Small intestine (tissue), 7 donors: Measurements from ENCODE around the gene GRIN2D. TPM values are rescaled to one million over a fixed set of nuclear protein-coding genes. Genes with fewer than 3 reads are reported as not detected.
A peak's percentile ranks its signal among the peaks of the same experiment; 100 is the strongest.
"Not testable (repeated sequence)": the region's sequence is repeated elsewhere in the genome, so short reads cannot be mapped to it uniquely, and the experiment has no call there.

Experiments
- DNase-seq, 2 donors: peaks; one replicate each; pipeline versions ENCODE4 v3.0.0 to v3.0.0-alpha.2; 2013
- FAIRE-seq: peaks from 2 replicates; lab custom pipeline; 2012; peaks lifted over from hg19 to GRCh38; lab: Jason Lieb, UNC
- H3K27ac ChIP-seq, 3 donors: one replicate each; pipeline ENCODE4 v1.5.1; 2013; ENCODE audit warnings: low read length in 2 of 3, mild to moderate bottlenecking in 2 of 3, control low read depth in 1 of 3, inconsistent platforms in 1 of 3, low read depth in 1 of 3, moderate library complexity in 1 of 3
- H3K27me3 ChIP-seq, 3 donors: one replicate each; pipeline ENCODE4 v1.6.1; 2013; ENCODE audit warnings: low read length in 3 of 3, inconsistent platforms in 1 of 3; ENCODE audit not compliant: control insufficient read depth in 3 of 3, insufficient read depth in 3 of 3
- H3K36me3 ChIP-seq, 3 donors: one replicate each; pipeline ENCODE4 v1.6.1; 2013; ENCODE audit warnings: low read length in 3 of 3, inconsistent platforms in 1 of 3, low read depth in 1 of 3, mild to moderate bottlenecking in 1 of 3, moderate library complexity in 1 of 3; ENCODE audit not compliant: control insufficient read depth in 3 of 3, insufficient read depth in 2 of 3
- H3K4me1 ChIP-seq, 3 donors: one replicate each; pipeline ENCODE4 v1.6.1; 2013; ENCODE audit warnings: low read length in 2 of 3, inconsistent platforms in 1 of 3, low read depth in 1 of 3, mild to moderate bottlenecking in 1 of 3, moderate library complexity in 1 of 3; ENCODE audit not compliant: control insufficient read depth in 3 of 3, insufficient read depth in 2 of 3
- H3K4me3 ChIP-seq, 3 donors: one replicate each; pipeline ENCODE4 v1.5.1; 2013; ENCODE audit warnings: low read length in 3 of 3, control low read depth in 1 of 3, inconsistent platforms in 1 of 3, low read depth in 1 of 3, mild to moderate bottlenecking in 1 of 3, moderate library complexity in 1 of 3
- H3K9me3 ChIP-seq, 2 donors: one replicate each; pipeline ENCODE4 v1.6.1; 2013; ENCODE audit warnings: low read depth in 1 of 2, low read length in 1 of 2; ENCODE audit not compliant: control insufficient read depth in 2 of 2, insufficient read depth in 1 of 2
- WGBS, 3 donors: extraction: QIAGEN DNeasy Blood & Tissue Kit; methylation state at CpG; one replicate each; pipeline ENCODE4 v1.1.7; 2013; 5-methylcytosine and 5-hydroxymethylcytosine counted together
- polyA plus RNA-seq, 4 donors: library from polyadenylated mRNA; stranded (reverse) in 3 of 4; unstranded in 1 of 4; fragments of 200-250 nt in 3 of 4; fragments of 120-200 nt in 1 of 4; gene quantifications; one replicate each; pipeline versions ENCODE4 v1.2.1 to v1.2.3, GENCODE V29; 2013
- donor health status: healthy with polysubstance abuse.
- donor health status: control.
- donor health status: control.
- donor health status: Bipolar disorder and iron deficiency.
- donor health status: healthy.

Gene GRIN2D
- polyA plus RNA-seq, 4 donors: 0.25 to 0.27 TPM; not detected in 2

DNA sequence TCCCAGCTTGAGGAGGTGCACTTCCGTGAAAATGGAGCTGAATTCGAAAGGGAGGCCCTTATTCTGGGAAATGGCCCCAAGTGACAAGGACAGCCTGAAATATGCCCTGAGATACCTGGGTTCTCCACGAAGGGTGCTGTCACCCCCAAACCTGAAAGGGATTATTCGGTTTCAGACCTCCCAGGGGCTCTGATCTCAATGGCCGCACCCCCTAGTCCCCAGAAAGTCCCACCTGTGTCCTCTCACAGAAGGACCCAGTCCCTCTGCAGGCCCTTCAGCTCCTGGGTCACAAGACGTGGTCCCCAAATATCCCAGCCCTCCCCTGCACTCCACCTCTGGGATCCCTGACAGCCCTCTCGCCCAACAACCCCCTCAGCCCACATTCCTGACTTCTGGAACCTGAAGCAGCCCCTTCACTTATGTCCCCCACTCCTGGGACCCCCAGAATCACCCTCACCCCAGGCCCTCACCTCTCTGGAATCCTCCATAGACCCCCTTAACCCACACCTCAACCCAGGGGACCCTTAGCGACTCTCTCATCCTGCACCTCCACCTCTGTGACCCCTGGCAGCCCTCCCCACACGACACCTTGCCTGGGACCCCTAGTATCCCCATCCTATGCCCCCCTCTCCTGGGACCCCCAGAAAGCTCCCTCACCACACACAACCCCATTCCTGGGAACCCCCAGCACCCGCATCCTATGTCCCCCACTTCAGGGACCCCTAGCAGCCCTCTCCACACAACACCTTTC, 28.7 kb upstream of the GRIN2D start:
- Histone ChIP-seq H3K27ac (peak overlapping the region; percentile 43 to 94 (median 49)), H3K4me3 (peak overlapping the region in 2 of 3 donors; percentile 23 to 67), H3K9me3 (no peaks in the 10 kb centered on the region), H3K4me1 (peaks cover 4 to 33% (median 4%) of the 10 kb centered on the region in 3 donors), H3K27me3 (no peaks in the 10 kb centered on the region), H3K36me3 (peaks cover 0 to 4% (median 0%) of the 10 kb centered on the region in 3 donors)
- no peak for DNase-seq
- no peak for FAIRE-seq
- WGBS, 3 donors: 55 to 64% (median 60%) methylated on average over 10 of the region's 10 CpGs

DNA sequence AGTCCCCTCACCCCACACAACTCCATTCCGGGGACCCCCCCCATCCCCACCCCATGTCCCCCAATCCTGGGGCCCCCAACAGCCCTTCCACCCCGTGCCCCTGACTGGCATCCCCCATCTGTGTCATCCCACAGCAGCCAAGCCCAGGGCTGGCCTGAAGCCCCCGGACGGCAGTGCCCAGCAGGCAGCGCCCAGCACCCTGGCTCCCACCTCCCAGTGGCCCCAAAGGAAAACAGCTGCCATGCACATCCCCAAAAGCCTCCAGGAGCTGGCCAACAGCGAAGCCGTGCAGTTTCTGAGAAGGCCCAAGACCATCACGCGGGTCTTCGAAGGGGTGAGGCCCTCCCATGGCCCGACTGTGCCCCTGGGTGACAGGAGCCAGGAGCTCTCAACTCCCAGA, 27.9 kb upstream of the GRIN2D start:
- no peak overlapping the region for H3K27ac ChIP-seq
- FAIRE-seq: no peak
- no peaks in the 10 kb centered on the region for H3K27me3 ChIP-seq
- peaks cover 4 to 33% (median 4%) of the 10 kb centered on the region in 3 donors for H3K4me1 ChIP-seq
- no peaks in the 10 kb centered on the region for H3K36me3 ChIP-seq
- 93 to 95% (median 94%) methylated on average over 11 of the region's 11 CpGs for WGBS, 3 donors
- DNase-seq: no peak
- H3K4me3 ChIP-seq: no peak overlapping the region
- H3K9me3 ChIP-seq: no peaks in the 10 kb centered on the region

DNA sequence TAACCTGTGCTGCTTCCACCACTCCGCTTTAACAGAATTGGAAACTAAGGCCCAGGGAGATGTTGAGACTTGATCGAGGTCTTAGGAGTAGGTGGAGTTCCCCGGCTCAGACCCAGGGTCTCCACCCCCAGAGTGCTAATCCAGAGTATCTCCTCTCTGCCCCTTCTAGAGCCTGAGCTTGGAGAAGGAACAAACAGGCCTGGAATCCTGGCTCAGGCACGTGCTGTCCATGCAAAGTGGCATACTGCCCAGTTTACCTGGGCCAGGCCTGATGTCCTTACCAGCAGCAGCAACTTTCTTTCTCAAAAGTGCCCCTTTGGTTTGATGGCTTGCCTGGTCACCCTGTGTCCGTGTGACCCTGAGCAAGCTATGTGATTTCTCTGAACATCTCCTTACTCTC, 25.6 kb upstream of the GRIN2D start:
- FAIRE-seq: no peak
- peak in 1 of 2 donors; percentile 45 for DNase-seq
- Histone ChIP-seq H3K27me3 (no peaks in the 10 kb centered on the region), H3K4me3 (no peak overlapping the region), H3K4me1 (peaks cover 4 to 33% (median 4%) of the 10 kb centered on the region in 3 donors), H3K27ac (peak overlapping the region in 1 of 3 donors; percentile 39), H3K9me3 (no peaks in the 10 kb centered on the region), H3K36me3 (no peaks in the 10 kb centered on the region)
- 35 to 63% (median 36%) methylated on average over 5 of the region's 5 CpGs for WGBS, 3 donors

DNA sequence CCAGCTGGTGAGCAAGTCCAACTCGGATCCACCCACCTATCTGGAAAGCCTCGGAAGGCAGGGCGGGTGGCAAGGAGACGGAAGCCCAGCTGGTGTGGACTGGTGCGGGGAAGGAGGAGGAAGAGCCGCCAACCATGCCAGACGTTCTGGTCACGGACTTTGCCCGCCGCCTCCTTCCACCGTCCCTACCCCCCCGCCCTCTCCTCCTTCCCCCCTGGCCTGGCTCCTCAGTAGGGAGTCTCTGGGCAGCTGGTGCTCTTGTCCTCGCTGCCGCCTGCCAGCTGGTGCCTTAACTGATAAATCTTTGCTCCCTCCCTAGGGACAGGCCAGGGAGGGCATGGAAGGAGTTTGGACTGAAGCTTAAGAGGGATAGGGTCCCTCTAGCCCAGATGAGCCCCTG, 24.5 kb upstream of the GRIN2D start:
- Histone ChIP-seq H3K27me3 (no peaks in the 10 kb centered on the region), H3K4me1 (peaks cover 4 to 27% (median 4%) of the 10 kb centered on the region in 3 donors), H3K27ac (peak overlapping the region; percentile 19 to 52 (median 34)), H3K4me3 (no peak overlapping the region), H3K9me3 (no peaks in the 10 kb centered on the region), H3K36me3 (no peaks in the 10 kb centered on the region)
- 30 to 57% (median 44%) methylated on average over 12 to 14 of the region's 14 CpGs for WGBS, 3 donors
- DNase-seq: peak; percentile 85 to 92
- FAIRE-seq: no peak

DNA sequence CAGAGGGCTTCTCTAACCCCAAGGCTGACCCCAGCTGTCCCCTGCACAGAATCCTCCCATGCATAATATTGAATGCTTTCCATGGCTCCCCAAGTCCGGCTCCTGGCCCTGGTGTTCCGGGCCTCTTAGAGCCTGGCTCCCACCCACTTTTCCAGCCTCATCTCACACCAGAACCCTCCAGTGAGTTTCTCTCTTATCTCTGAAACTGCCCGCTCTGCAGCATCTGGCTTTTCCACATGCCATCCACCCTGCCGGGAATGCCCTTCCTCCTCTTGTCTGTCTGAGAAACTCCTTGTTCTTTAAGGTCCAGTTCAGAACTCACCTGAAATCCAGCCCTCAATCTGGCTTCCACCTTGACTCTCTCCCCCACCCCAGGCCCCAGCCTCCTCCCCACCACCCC, 22.5 kb upstream of the GRIN2D start:
- H3K27me3 ChIP-seq: no peaks in the 10 kb centered on the region
- no peak for FAIRE-seq
- H3K36me3 ChIP-seq: no peaks in the 10 kb centered on the region
- WGBS, 3 donors: 77 to 84% (median 84%) methylated on average over 4 of the region's 4 CpGs
- peaks cover 4 to 20% (median 4%) of the 10 kb centered on the region in 3 donors for H3K4me1 ChIP-seq
- no peak for DNase-seq
- no peak overlapping the region for H3K27ac ChIP-seq
- no peak overlapping the region for H3K4me3 ChIP-seq
- H3K9me3 ChIP-seq: no peaks in the 10 kb centered on the region

DNA sequence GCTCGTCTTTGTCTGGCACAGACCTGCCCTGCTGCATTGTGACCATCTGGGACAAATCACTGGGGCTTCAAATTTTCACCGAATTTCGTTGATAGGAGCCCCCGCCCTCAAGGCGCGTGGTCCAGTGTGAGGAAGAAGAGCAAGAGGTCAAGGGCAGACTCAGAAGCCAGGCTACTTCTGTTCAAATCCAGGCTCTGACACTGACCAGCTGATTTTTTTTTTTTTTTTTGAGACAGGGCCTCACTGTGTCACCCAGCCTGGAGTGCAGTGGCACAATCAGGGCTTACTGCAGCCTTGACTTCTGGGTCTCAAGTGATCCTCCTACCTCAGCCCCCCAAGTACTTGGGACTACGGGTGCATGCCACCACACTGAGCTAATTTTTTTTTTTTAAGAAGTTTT, 22.1 kb upstream of the GRIN2D start:
- 68 to 75% (median 73%) methylated on average over 7 of the region's 7 CpGs for WGBS, 3 donors
- no peak for FAIRE-seq

DNA sequence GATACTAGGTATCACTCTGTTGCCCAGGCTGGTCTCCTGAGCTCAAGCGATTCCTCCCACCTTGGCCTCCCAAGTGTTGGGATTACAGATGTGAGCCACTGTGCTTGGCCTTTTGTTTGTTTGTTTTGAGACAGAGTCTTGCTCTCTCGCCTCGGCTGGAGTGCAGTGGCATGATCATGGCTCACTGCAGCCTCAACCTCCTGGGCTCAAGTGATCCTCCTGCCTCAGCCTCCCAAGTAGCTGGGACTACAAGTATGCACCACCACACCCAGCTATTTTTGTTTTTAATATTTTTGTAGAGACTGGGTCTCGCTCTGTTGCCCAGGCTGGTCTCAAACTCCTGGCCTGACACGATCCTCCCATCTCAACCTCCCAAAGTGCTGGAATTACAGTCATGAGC, 21.7 kb upstream of the GRIN2D start:
- not testable (repeated sequence) for H3K36me3 ChIP-seq, H3K27ac ChIP-seq, H3K9me3 ChIP-seq, DNase-seq, H3K4me3 ChIP-seq, H3K27me3 ChIP-seq, FAIRE-seq
- 90 to 94% (median 92%) methylated on average over 5 of the region's 5 CpGs for WGBS, 3 donors
- H3K4me1 ChIP-seq: peaks cover 4 to 20% (median 4%) of the 10 kb centered on the region in 3 donors

More for the DNA sequence above, 22.1 kb upstream of the GRIN2D start:
- Histone ChIP-seq H3K4me3 (no peak overlapping the region), H3K36me3 (no peaks in the 10 kb centered on the region), H3K9me3 (no peaks in the 10 kb centered on the region), H3K27ac (no peak overlapping the region), H3K27me3 (no peaks in the 10 kb centered on the region), H3K4me1 (peaks cover 4 to 20% (median 4%) of the 10 kb centered on the region in 3 donors)
- DNase-seq: no peak

DNA sequence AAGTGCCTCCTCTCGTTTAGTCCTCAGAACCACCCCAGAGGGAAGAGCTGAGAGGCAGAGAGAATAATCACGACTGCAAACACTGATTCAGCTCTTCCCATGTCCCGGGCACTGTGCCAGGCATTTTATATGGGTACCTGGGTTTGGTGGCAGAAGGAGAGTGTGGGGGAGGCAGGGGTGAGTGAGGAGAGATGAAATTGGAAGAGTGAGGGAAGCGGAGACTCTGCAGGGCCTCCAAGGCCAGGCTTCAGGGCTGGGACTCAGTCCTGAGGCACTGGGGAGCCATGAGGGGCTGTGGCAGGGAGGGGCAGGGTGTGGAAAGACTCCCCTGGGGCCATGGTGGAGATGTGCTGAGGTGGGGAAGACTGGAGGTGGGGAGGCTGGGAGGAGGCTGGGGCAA, 20.6 kb upstream of the GRIN2D start:
- 23 to 54% (median 30%) methylated on average over 4 of the region's 4 CpGs for WGBS, 3 donors
- Histone ChIP-seq H3K36me3 (no peaks in the 10 kb centered on the region), H3K4me1 (peaks cover 0 to 14% (median 1%) of the 10 kb centered on the region in 3 donors), H3K27ac (no peak overlapping the region), H3K4me3 (no peak overlapping the region), H3K9me3 (no peaks in the 10 kb centered on the region), H3K27me3 (no peaks in the 10 kb centered on the region)
- FAIRE-seq (no peak), DNase-seq (no peak)
